ENCODE data around the gene MEOX2.

Gene MEOX2

GRCh38 chr7:15686957-15687545 is 568 bp upstream of the MEOX2 start:
- Histone ChIP-seq H3K4me3 (peak overlapping the region; percentile 92), H3K27ac (peak overlapping the region; percentile 43 to 92)
- DNase-seq (ENCODE audit: low spot score): no peak
- no peak for TF ChIP-seq CTCF (IDR thresholded peaks at IDR 0.05)

GRCh38 chr7:15685358-15686294 is 857 bp downstream of the MEOX2 start:
- DNase-seq (ENCODE audit: low spot score): peak; percentile 78

GRCh38 chr7:15684871-15685270 is 1.6 kb downstream of the MEOX2 start:
- no peak for DNase-seq (ENCODE audit: low spot score)
- peak overlapping the region; percentile 35 to 71 for H3K27ac ChIP-seq
- H3K4me3 ChIP-seq: peak overlapping the region; percentile 92
- TF ChIP-seq CTCF (IDR thresholded peaks at IDR 0.05): no peak

More at GRCh38 chr7:15685358-15686294, 857 bp downstream of the MEOX2 start:
- H3K27ac ChIP-seq: peak overlapping the region; percentile 69 to 92
- TF ChIP-seq CTCF (IDR thresholded peaks at IDR 0.05): no peak
- H3K4me3 ChIP-seq: peak overlapping the region; percentile 92

- H3K27ac ChIP-seq: peak overlapping the region; percentile 35 to 71
- H3K4me3 ChIP-seq: peak overlapping the region; percentile 92
- no peak for DNase-seq (ENCODE audit: low spot score)
These were observed 2.2 kb downstream of the MEOX2 start for GRCh38 chr7:15684111-15684800.

GRCh38 chr7:15682751-15683245 is 3.7 kb downstream of the MEOX2 start:
- H3K4me3 ChIP-seq: peak overlapping the region; percentile 92
- peak overlapping the region in 1 of 2 donors; percentile 0 for H3K27ac ChIP-seq
- DNase-seq (ENCODE audit: low spot score): no peak
- no peak for TF ChIP-seq CTCF (IDR thresholded peaks at IDR 0.05)

More at GRCh38 chr7:15684111-15684800, 2.2 kb downstream of the MEOX2 start:
- no peak for TF ChIP-seq CTCF (IDR thresholded peaks at IDR 0.05)

- peak overlapping the region; percentile 92 for H3K4me3 ChIP-seq
- DNase-seq (ENCODE audit: low spot score): no peak
- H3K27ac ChIP-seq: no peak overlapping the region
- no peak for TF ChIP-seq CTCF (IDR thresholded peaks at IDR 0.05)
These were observed 4.4 kb downstream of the MEOX2 start for GRCh38 chr7:15682111-15682510.

Measured in coronary artery (tissue), 2 donors.